ENCODE results near the gene OR8B3. TPM values are rescaled to one million over a fixed set of nuclear protein-coding genes. Genes with fewer than 3 reads are reported as not detected.

The OR8B3 gene, protein sequence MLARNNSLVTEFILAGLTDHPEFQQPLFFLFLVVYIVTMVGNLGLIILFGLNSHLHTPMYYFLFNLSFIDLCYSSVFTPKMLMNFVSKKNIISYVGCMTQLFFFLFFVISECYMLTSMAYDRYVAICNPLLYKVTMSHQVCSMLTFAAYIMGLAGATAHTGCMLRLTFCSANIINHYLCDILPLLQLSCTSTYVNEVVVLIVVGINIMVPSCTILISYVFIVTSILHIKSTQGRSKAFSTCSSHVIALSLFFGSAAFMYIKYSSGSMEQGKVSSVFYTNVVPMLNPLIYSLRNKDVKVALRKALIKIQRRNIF
- total RNA-seq (not detected), polyA plus RNA-seq (not detected)

DNA sequence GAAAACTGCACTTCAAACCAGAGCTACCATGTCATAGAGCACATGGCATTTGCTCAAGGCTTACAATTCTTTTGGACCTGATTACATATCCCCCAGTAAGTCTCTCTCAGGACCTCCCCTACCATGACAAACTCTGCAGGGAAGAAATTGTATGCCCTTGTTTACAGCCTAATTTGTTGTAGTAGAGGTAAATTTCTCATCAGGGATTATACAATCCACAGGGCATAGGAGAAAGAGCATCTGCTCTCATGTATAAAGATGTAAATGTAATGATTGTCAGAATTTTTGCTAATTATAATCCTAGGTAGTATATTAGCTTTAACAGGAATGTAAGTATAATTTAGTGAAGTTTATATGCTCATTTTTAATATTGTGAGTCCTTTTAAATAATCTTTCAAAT is at the start of gene OR8B3:
TSS of gene OR8B3 (minus strand) at position 101 of the 400 bp plus-strand sequence. CDS start 1,673 bp downstream, outside the sequence.
- H3K36me3 Mint-ChIP-seq: no peaks in the 10 kb centered on the region
- ATAC-seq (ENCODE audit: low read depth in 2 of 2): no peak
- no peak within 1 kb of the TSS for H3K27ac Mint-ChIP-seq
- no peak for DNase-seq
- H3K27me3 Mint-ChIP-seq: no peaks in the 10 kb centered on the region
- no peak within 1 kb of the TSS for H3K4me3 Mint-ChIP-seq
- H3K4me1 Mint-ChIP-seq: no peaks in the 10 kb centered on the region
- H3K36me3 ChIP-seq (ENCODE audit: control insufficient read depth, insufficient read depth, low read length): no peaks in the 10 kb centered on the region
- no peaks in the 10 kb centered on the region for H3K9me3 ChIP-seq (ENCODE audit: control insufficient read depth in 2 of 2, low read length in 2 of 2)
- no peak within 1 kb of the TSS for H3K27ac ChIP-seq (ENCODE audit: insufficient read depth, low read length, poor library complexity, severe bottlenecking)
- no peaks in the 10 kb centered on the region for H3K4me1 ChIP-seq (ENCODE audit: control insufficient read depth, insufficient read depth, low read length, poor library complexity, severe bottlenecking)
- no peak within 1 kb of the TSS for H3K4me3 ChIP-seq (ENCODE audit: low read depth, low read length)
- no peaks in the 10 kb centered on the region for H3K27me3 ChIP-seq (ENCODE audit: control insufficient read depth, insufficient read depth, low read length)
- H3K9me3 Mint-ChIP-seq: peaks cover 0 to 6% (median 0%) of the 10 kb centered on the region in 7 donors

DNA sequence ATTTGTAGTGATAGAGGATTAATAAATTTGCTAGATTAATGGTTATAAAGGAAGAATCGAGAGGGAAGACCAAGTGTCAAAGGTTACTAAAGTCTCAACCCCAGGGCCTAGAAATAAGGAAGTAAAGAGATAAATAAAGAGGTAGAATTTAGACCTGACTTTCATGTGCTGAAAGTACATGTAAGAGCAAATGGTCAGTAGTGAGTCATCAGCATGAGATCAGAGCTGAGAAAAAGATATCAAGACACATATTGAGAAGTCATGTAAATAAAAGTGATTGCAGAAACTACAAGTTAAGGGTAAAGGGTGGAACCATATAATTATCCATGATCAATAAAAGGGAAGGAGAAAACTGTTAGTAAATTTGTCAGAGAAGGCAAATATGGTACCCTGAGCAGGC is 48.1 kb upstream of the OR8B3 start:
- Histone ChIP-seq H3K4me3 (ENCODE audit: low read depth, low read length) (no peak overlapping the region), H3K9me3 (ENCODE audit: control insufficient read depth in 2 of 2, low read length in 2 of 2) (no peaks in the 10 kb centered on the region), H3K4me1 (ENCODE audit: control insufficient read depth, insufficient read depth, low read length, poor library complexity, severe bottlenecking) (no peaks in the 10 kb centered on the region), H3K36me3 (ENCODE audit: control insufficient read depth, insufficient read depth, low read length) (no peaks in the 10 kb centered on the region), H3K27me3 (ENCODE audit: control insufficient read depth, insufficient read depth, low read length) (peaks cover 1% of the 10 kb centered on the region), H3K27ac (ENCODE audit: insufficient read depth, low read length, poor library complexity, severe bottlenecking) (no peak overlapping the region)
- no peak overlapping the region for H3K27ac Mint-ChIP-seq
- H3K4me1 Mint-ChIP-seq: no peaks in the 10 kb centered on the region
- H3K27me3 Mint-ChIP-seq: peaks cover 7% of the 10 kb centered on the region
- H3K4me3 Mint-ChIP-seq: peak overlapping the region in 1 of 4 donors; percentile 49
- peaks cover 0 to 12% (median 1%) of the 10 kb centered on the region in 7 donors for H3K9me3 Mint-ChIP-seq
- no peaks in the 10 kb centered on the region for H3K36me3 Mint-ChIP-seq
- DNase-seq (no peak), ATAC-seq (ENCODE audit: low read depth in 2 of 2) (no peak)

DNA sequence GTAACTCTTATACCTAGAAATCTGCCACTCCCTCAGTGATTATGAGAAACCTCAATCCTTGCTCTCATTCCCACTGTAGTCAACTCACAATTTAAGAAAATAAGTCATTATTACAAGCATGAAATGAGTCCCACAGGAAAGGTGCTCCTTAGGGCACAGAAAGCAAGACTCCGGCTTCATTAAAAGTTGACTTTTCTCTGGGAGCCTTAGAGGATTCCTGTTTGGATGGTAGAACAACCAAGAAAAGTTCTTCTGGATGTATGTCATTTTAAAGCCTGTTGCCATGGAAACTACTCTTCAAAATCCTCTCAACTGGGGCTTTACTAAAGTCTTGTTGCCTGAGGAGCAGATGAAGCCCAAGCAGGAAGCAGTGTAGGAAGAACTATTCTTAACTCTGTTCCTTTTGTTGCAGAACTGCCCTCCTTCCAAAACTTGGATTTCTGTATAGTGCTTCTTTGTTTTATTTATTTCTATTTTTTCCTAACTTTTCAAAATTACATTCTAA is 46.9 kb upstream of the OR8B3 start, which contains the start of gene OR8B8:
TSS of gene OR8B8 (minus strand) at position 51 of the 505 bp plus-strand sequence. CDS start 4,611 bp downstream, outside the sequence.
- H3K27ac Mint-ChIP-seq: no peak within 1 kb of the TSS

DNA sequence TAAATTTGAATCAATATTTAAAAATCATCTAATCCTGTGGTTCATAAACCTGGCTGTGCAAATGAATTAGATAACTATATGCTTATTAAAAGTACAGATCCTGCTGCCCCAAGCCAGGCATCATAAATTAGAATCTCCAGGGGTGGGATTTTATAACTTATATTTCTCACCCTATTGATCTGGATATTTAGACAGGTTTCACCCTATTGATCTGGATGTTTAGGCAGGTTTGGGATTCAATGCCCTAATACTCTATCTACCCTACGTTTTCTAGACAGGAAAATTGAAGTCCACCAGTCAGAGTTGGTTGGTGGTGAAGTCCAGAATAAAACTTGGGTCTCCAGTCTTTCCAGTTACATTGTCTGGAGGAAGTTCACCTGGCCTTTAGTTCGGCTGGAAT is 44.0 kb upstream of the OR8B3 start:
- no peaks in the 10 kb centered on the region for H3K4me1 Mint-ChIP-seq
- Histone ChIP-seq H3K36me3 (ENCODE audit: control insufficient read depth, insufficient read depth, low read length) (no peaks in the 10 kb centered on the region), H3K4me1 (ENCODE audit: control insufficient read depth, insufficient read depth, low read length, poor library complexity, severe bottlenecking) (no peaks in the 10 kb centered on the region), H3K4me3 (ENCODE audit: low read depth, low read length) (no peak overlapping the region), H3K27ac (ENCODE audit: insufficient read depth, low read length, poor library complexity, severe bottlenecking) (no peak overlapping the region), H3K9me3 (ENCODE audit: control insufficient read depth in 2 of 2, low read length in 2 of 2) (no peaks in the 10 kb centered on the region), H3K27me3 (ENCODE audit: control insufficient read depth, insufficient read depth, low read length) (no peaks in the 10 kb centered on the region)
- no peak overlapping the region for H3K27ac Mint-ChIP-seq
- peaks cover 0 to 4% (median 1%) of the 10 kb centered on the region in 7 donors for H3K9me3 Mint-ChIP-seq
- H3K36me3 Mint-ChIP-seq: no peaks in the 10 kb centered on the region
- no peak for ATAC-seq (ENCODE audit: low read depth in 2 of 2)
- no peak overlapping the region for H3K4me3 Mint-ChIP-seq
- no peak for DNase-seq
- peaks cover 7% of the 10 kb centered on the region for H3K27me3 Mint-ChIP-seq

More for the DNA sequence above, 46.9 kb upstream of the OR8B3 start, which contains the start of gene OR8B8:
- H3K27me3 Mint-ChIP-seq: peaks cover 7% of the 10 kb centered on the region
- H3K4me3 ChIP-seq (ENCODE audit: low read depth, low read length): no peak within 1 kb of the TSS
- H3K4me1 Mint-ChIP-seq: no peaks in the 10 kb centered on the region
- H3K27me3 ChIP-seq (ENCODE audit: control insufficient read depth, insufficient read depth, low read length): no peaks in the 10 kb centered on the region
- no peak within 1 kb of the TSS for H3K27ac ChIP-seq (ENCODE audit: insufficient read depth, low read length, poor library complexity, severe bottlenecking)
- no peak within 1 kb of the TSS for H3K4me3 Mint-ChIP-seq
- no peaks in the 10 kb centered on the region for H3K36me3 Mint-ChIP-seq
- peaks cover 0 to 5% (median 0%) of the 10 kb centered on the region in 7 donors for H3K9me3 Mint-ChIP-seq
- no peaks in the 10 kb centered on the region for H3K4me1 ChIP-seq (ENCODE audit: control insufficient read depth, insufficient read depth, low read length, poor library complexity, severe bottlenecking)
- no peaks in the 10 kb centered on the region for H3K9me3 ChIP-seq (ENCODE audit: control insufficient read depth in 2 of 2, low read length in 2 of 2)
- H3K36me3 ChIP-seq (ENCODE audit: control insufficient read depth, insufficient read depth, low read length): no peaks in the 10 kb centered on the region
- DNase-seq: no peak
- no peak for ATAC-seq (ENCODE audit: low read depth in 2 of 2)

DNA sequence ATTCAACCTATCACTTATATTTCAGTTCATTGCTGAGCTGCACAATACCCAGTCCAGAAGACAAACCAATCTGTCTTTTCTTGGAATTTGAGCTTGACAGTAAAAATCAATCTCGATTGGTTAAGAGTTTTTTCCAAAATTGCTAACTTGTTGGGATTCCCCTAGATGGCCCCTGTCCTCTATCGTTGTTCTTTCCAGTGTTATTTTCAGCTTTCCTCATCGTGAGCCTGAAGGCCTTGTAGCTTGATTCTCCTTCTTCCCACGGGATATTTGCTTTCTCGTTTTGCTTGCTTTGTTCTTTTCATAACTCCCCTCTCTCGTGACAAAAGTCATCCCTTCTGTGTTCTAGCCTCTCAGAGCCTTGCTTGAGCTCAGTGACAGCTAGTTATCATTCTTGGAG is 43.6 kb upstream of the OR8B3 start:
- Histone ChIP-seq H3K27ac (ENCODE audit: insufficient read depth, low read length, poor library complexity, severe bottlenecking) (no peak overlapping the region), H3K9me3 (ENCODE audit: control insufficient read depth in 2 of 2, low read length in 2 of 2) (no peaks in the 10 kb centered on the region), H3K4me3 (ENCODE audit: low read depth, low read length) (no peak overlapping the region), H3K36me3 (ENCODE audit: control insufficient read depth, insufficient read depth, low read length) (no peaks in the 10 kb centered on the region), H3K27me3 (ENCODE audit: control insufficient read depth, insufficient read depth, low read length) (no peaks in the 10 kb centered on the region), H3K4me1 (ENCODE audit: control insufficient read depth, insufficient read depth, low read length, poor library complexity, severe bottlenecking) (no peaks in the 10 kb centered on the region)
- H3K4me1 Mint-ChIP-seq: no peaks in the 10 kb centered on the region
- no peak overlapping the region for H3K4me3 Mint-ChIP-seq
- peaks cover 0 to 4% (median 1%) of the 10 kb centered on the region in 7 donors for H3K9me3 Mint-ChIP-seq
- no peak for ATAC-seq (ENCODE audit: low read depth in 2 of 2)
- DNase-seq: no peak
- peaks cover 7% of the 10 kb centered on the region for H3K27me3 Mint-ChIP-seq
- H3K36me3 Mint-ChIP-seq: no peaks in the 10 kb centered on the region
- no peak overlapping the region for H3K27ac Mint-ChIP-seq

DNA sequence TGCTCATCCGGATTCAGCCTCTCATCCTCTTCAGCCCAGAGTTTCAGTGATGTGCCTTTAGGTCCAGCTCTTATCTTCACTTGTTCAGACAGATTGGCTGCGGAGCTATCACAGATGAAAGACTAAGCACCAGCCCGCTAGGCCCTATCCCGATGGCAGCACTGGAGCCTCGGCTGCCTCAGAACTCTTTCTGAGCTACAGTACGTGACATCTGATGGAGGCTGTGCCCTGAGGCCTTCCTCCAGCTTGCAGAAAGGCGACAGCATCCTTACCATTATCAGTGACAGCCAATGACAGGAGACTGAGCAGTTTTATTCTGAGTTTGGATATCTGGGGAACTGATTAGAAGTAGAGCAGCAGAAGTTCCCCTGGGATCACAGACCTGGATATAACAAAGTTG is 42.7 kb upstream of the OR8B3 start:
- H3K4me1 ChIP-seq (ENCODE audit: control insufficient read depth, insufficient read depth, low read length, poor library complexity, severe bottlenecking): no peaks in the 10 kb centered on the region
- no peaks in the 10 kb centered on the region for H3K9me3 ChIP-seq (ENCODE audit: control insufficient read depth in 2 of 2, low read length in 2 of 2)
- H3K27me3 Mint-ChIP-seq: peaks cover 7% of the 10 kb centered on the region
- no peak overlapping the region for H3K4me3 Mint-ChIP-seq
- no peak overlapping the region for H3K27ac ChIP-seq (ENCODE audit: insufficient read depth, low read length, poor library complexity, severe bottlenecking)
- no peaks in the 10 kb centered on the region for H3K27me3 ChIP-seq (ENCODE audit: control insufficient read depth, insufficient read depth, low read length)
- no peak overlapping the region for H3K27ac Mint-ChIP-seq
- H3K4me1 Mint-ChIP-seq: no peaks in the 10 kb centered on the region
- ATAC-seq (ENCODE audit: low read depth in 2 of 2) (no peak), DNase-seq (no peak)
- no peaks in the 10 kb centered on the region for H3K36me3 Mint-ChIP-seq
- no peaks in the 10 kb centered on the region for H3K36me3 ChIP-seq (ENCODE audit: control insufficient read depth, insufficient read depth, low read length)
- H3K9me3 Mint-ChIP-seq: peaks cover 0 to 5% (median 1%) of the 10 kb centered on the region in 7 donors
- H3K4me3 ChIP-seq (ENCODE audit: low read depth, low read length): no peak overlapping the region

DNA sequence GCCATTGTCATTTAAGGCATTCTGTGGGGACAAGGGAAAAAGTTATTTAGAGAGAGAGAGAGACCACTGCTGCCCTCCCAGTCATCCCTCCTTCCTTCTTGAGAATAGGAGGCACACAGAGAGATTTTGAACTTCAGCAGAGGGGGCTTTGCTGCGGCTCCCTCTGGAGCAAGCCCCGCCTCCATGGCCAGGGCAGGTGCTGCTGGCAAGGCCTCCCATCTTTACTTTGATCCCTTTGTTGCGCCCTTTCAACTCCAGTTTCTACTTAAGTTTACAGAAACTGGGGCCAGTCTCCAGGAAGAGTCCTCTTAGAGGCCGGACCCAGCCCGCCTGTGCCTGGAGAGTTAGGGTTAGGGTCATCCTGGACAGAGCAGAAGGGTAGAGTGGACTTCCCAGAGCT is 42.3 kb upstream of the OR8B3 start:
- Histone ChIP-seq H3K4me1 (ENCODE audit: control insufficient read depth, insufficient read depth, low read length, poor library complexity, severe bottlenecking) (no peaks in the 10 kb centered on the region), H3K36me3 (ENCODE audit: control insufficient read depth, insufficient read depth, low read length) (no peaks in the 10 kb centered on the region), H3K4me3 (ENCODE audit: low read depth, low read length) (no peak overlapping the region), H3K27me3 (ENCODE audit: control insufficient read depth, insufficient read depth, low read length) (no peaks in the 10 kb centered on the region), H3K27ac (ENCODE audit: insufficient read depth, low read length, poor library complexity, severe bottlenecking) (no peak overlapping the region), H3K9me3 (ENCODE audit: control insufficient read depth in 2 of 2, low read length in 2 of 2) (no peaks in the 10 kb centered on the region)
- Mint-ChIP-seq H3K9me3 (peaks cover 0 to 5% (median 1%) of the 10 kb centered on the region in 7 donors), H3K4me1 (no peaks in the 10 kb centered on the region), H3K27me3 (peaks cover 7% of the 10 kb centered on the region), H3K36me3 (no peaks in the 10 kb centered on the region), H3K27ac (no peak overlapping the region), H3K4me3 (no peak overlapping the region)
- no peak for DNase-seq
- no peak for ATAC-seq (ENCODE audit: low read depth in 2 of 2)

DNA sequence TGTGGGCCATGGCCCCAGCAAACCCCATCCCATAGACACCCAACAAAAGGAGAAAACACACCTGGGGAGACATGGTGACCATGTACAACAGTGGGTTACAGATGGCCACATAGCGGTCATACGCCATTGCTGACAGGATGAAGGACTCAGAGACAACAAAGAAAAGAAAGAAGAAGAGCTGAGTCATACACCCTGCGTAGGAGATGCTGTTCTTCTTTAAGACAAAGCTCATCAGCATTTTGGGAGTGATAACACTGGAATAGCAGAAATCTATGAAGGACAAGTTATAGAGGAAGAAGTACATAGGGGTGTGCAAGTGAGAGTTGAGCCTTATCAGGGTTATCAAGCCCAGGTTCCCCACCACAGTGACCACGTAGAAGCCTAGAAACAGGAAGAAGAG is 41.8 kb upstream of the OR8B3 start:
- ATAC-seq (ENCODE audit: low read depth in 2 of 2): no peak
- Mint-ChIP-seq H3K4me1 (no peaks in the 10 kb centered on the region), H3K27me3 (peaks cover 7% of the 10 kb centered on the region), H3K36me3 (no peaks in the 10 kb centered on the region), H3K4me3 (no peak overlapping the region), H3K27ac (no peak overlapping the region), H3K9me3 (peaks cover 0 to 6% (median 1%) of the 10 kb centered on the region in 7 donors)
- H3K4me1 ChIP-seq (ENCODE audit: control insufficient read depth, insufficient read depth, low read length, poor library complexity, severe bottlenecking): no peaks in the 10 kb centered on the region
- no peaks in the 10 kb centered on the region for H3K27me3 ChIP-seq (ENCODE audit: control insufficient read depth, insufficient read depth, low read length)
- no peaks in the 10 kb centered on the region for H3K9me3 ChIP-seq (ENCODE audit: control insufficient read depth in 2 of 2, low read length in 2 of 2)
- H3K4me3 ChIP-seq (ENCODE audit: low read depth, low read length): no peak overlapping the region
- no peaks in the 10 kb centered on the region for H3K36me3 ChIP-seq (ENCODE audit: control insufficient read depth, insufficient read depth, low read length)
- DNase-seq: no peak
- no peak overlapping the region for H3K27ac ChIP-seq (ENCODE audit: insufficient read depth, low read length, poor library complexity, severe bottlenecking)
